Endothelial cell of umbilical vein (primary cell): ENCODE measurements around the gene SNX9. TPM values are rescaled to one million over a fixed set of nuclear protein-coding genes. Genes with fewer than 3 reads are reported as not detected.

ENCODE experiments used
- BruUV-seq: library from RNA; stranded (reverse); fragments of 400-500 nt; replicated peaks from 2 replicates; lab custom pipeline; 2021; lab: Mats Ljungman, UMichigan
- CTCF ChIA-PET: fragments of 300-600, 350-600 bp; sonication (Branson Sonifier 250); formaldehyde crosslinking; loops from one replicate; lab custom pipeline; 2021; ENCODE audit warnings: antibody characterized with exemption, inconsistent platforms; lab: Charles Lee
- POLR2A ChIA-PET: fragments of 300-600, 350-600 bp; sonication (Branson Sonifier 250); formaldehyde crosslinking; loops from one replicate; lab custom pipeline; 2021; ENCODE audit warnings: antibody characterized with exemption, inconsistent platforms; lab: Charles Lee
- DNase-seq: peaks from one replicate; pipeline ENCODE4 v3.0.0-alpha.2; 2011; ENCODE audit warnings: low read depth, low spot score
- FAIRE-seq: peaks from 2 replicates; lab custom pipeline; 2011; peaks lifted over from hg19 to GRCh38; lab: Jason Lieb, UNC
- H2AFZ ChIP-seq: 2 replicates; pipeline ENCODE4 v1.6.0; 2012; ENCODE audit warnings: low read depth, low read length, control low read depth, inconsistent platforms
- H3K27ac ChIP-seq: 2 replicates; pipeline ENCODE4 v1.5.1; 2011; ENCODE audit warnings: low read depth, mild to moderate bottlenecking, control low read depth, low read length, moderate library complexity; ENCODE audit not compliant: insufficient read depth
- H3K27me3 ChIP-seq, 2 experiments: 2 replicates each; pipeline versions ENCODE4 v1.6.0 to v1.6.1; 2011; ENCODE audit warnings: low read length in 2 of 2, mixed read lengths in 1 of 2; ENCODE audit not compliant: control insufficient read depth in 2 of 2, insufficient read depth in 2 of 2
- H3K36me3 ChIP-seq, 2 experiments: 2 replicates in 1 of 2; 3 replicates in 1 of 2; pipeline ENCODE4 v1.5.1; 2011; ENCODE audit warnings: low read length in 2 of 2, mild to moderate bottlenecking in 1 of 2, moderate library complexity in 1 of 2; ENCODE audit not compliant: control insufficient read depth in 2 of 2, insufficient read depth in 2 of 2; ENCODE audit errors: extremely low read depth in 1 of 2
- H3K4me1 ChIP-seq: 3 replicates; pipeline ENCODE4 v1.5.1; 2011; ENCODE audit warnings: mild to moderate bottlenecking, low read length; ENCODE audit not compliant: control insufficient read depth, insufficient read depth; ENCODE audit errors: extremely low read depth
- H3K4me2 ChIP-seq: 2 replicates; pipeline ENCODE4 v1.6.1; 2011; ENCODE audit warnings: low read length, control low read depth, mixed read lengths; ENCODE audit not compliant: insufficient read depth
- H3K4me3 ChIP-seq, 3 experiments: fragments of 200-600 bp in 1 of 3; sonication (generic), shearing (Covaris generic) in 1 of 3; replicated peaks in 1 of 3; 2 replicates each; pipeline ENCODE4 v1.5.1; 2011 to 2016; ENCODE audit warnings: control low read depth in 3 of 3, low read length in 3 of 3, mild to moderate bottlenecking in 2 of 3, inconsistent platforms in 1 of 3, low read depth in 1 of 3, moderate library complexity in 1 of 3; ENCODE audit not compliant: insufficient read depth in 1 of 3
- H3K79me2 ChIP-seq: 2 replicates; pipeline ENCODE4 v1.6.0; 2012; ENCODE audit warnings: low read length, inconsistent platforms; ENCODE audit not compliant: control insufficient read depth, insufficient read depth
- H3K9ac ChIP-seq: replicated peaks from 2 replicates; pipeline ENCODE3; 2011; ENCODE audit warnings: low read length, control low read depth; ENCODE audit not compliant: insufficient read depth; ENCODE audit errors: extremely low read depth
- H3K9me1 ChIP-seq: replicated peaks from 3 replicates; pipeline ENCODE4 v1.6.0; 2011; ENCODE audit warnings: mild to moderate bottlenecking, low read length; ENCODE audit not compliant: control insufficient read depth, insufficient read depth; ENCODE audit errors: extremely low read depth
- H3K9me3 ChIP-seq: replicated peaks from 2 replicates; pipeline ENCODE4 v1.5.1; 2012; ENCODE audit warnings: low read length, inconsistent platforms; ENCODE audit not compliant: control insufficient read depth, insufficient read depth
- H4K20me1 ChIP-seq: replicated peaks from 2 replicates; pipeline ENCODE3; 2011; ENCODE audit warnings: mild to moderate bottlenecking, low read length; ENCODE audit not compliant: control insufficient read depth, insufficient read depth; ENCODE audit errors: extremely low read depth
- CTCF ChIP-seq, 2 donors: IDR thresholded peaks; 1 replicate in 1 of 2; 2 replicates in 1 of 2; pipeline ENCODE4 v1.5.1; 2011; ENCODE audit warnings: low read length in 2 of 2, mild to moderate bottlenecking in 2 of 2, moderate library complexity in 2 of 2, control low read depth in 1 of 2, inconsistent platforms in 1 of 2, low read depth in 1 of 2; ENCODE audit not compliant: insufficient read depth in 1 of 2; ENCODE audit errors: extremely low read depth in 1 of 2
- EZH2 ChIP-seq: IDR thresholded peaks from 2 replicates; pipeline ENCODE4 v1.6.1; 2012; ENCODE audit warnings: borderline replicate concordance, low read depth, mild to moderate bottlenecking, moderate library complexity, low read length, inconsistent platforms; ENCODE audit not compliant: severe bottlenecking
- FOS ChIP-seq: IDR thresholded peaks from 2 replicates; pipeline ENCODE4 v1.6.1; 2011; ENCODE audit warnings: mild to moderate bottlenecking, low read length, moderate library complexity, borderline replicate concordance; ENCODE audit not compliant: insufficient read depth
- GATA2 ChIP-seq: IDR thresholded peaks from 2 replicates; pipeline ENCODE4 v1.7.0; 2011; ENCODE audit warnings: low read depth, mild to moderate bottlenecking, moderate library complexity, mixed read lengths, low read length; ENCODE audit not compliant: insufficient read length, insufficient read depth
- JUN ChIP-seq: IDR thresholded peaks from 2 replicates; pipeline ENCODE4 v1.6.1; 2011; ENCODE audit warnings: borderline replicate concordance, low read depth; ENCODE audit not compliant: insufficient read length, insufficient read depth
- MYC ChIP-seq: IDR thresholded peaks from one replicate; pipeline ENCODE4 v1.6.1; 2011; ENCODE audit warnings: mild to moderate bottlenecking, low read depth, low read length
- POLR2A ChIP-seq: IDR thresholded peaks from 2 replicates; pipeline ENCODE4 v1.6.1; 2012; ENCODE audit warnings: low read depth, mild to moderate bottlenecking, control low read depth, low read length
- POLR2AphosphoS5 ChIP-seq: IDR thresholded peaks from 2 replicates; pipeline ENCODE4 v1.6.1; 2012; ENCODE audit warnings: low read depth, mild to moderate bottlenecking, control low read depth, low read length, moderate library complexity; ENCODE audit not compliant: insufficient read depth
- dilution Hi-C: fragments of 300-500 bp; cut with MboI; formaldehyde crosslinking; loops from one replicate; pipeline ENCODE4 v1.15.0; 2019; ENCODE audit warnings: low sequenced_read_pairs; ENCODE audit not compliant: extremely low pct_ligation_motif_present
- intact Hi-C: fragments of 100-400 bp; cut with micrococcal nuclease; formaldehyde crosslinking; loops from one replicate; pipeline ENCODE4 v1.10.0; 2022
- polyA plus RNA-seq, 4 experiments: library from polyadenylated mRNA; depleted of rRNA in 3 of 4; stranded (reverse) in 3 of 4; unstranded in 1 of 4; fragments of >200 nt; gene quantifications; 2 replicates each; pipeline versions ENCODE4 v1.2.1 to v1.2.3, GENCODE V29; 2011 to 2012; ENCODE audit warnings: missing spikeins in 1 of 4
- total RNA-seq: library from RNA; stranded (reverse); gene quantifications from 2 replicates; pipeline ENCODE4 v1.2.3, GENCODE V29; 2021
- TF ChIP-seq, protein P1 (sequence below): IDR thresholded peaks from 2 replicates; pipeline ENCODE4 v1.6.1; 2011; ENCODE audit not compliant: insufficient read depth, insufficient read length

Gene SNX9
- total and polyA plus RNA-seq, 2 donors (not counting 3 experiments of a cell fraction or from before 2014, with no cell fraction given) = 27.5 to 54.5 TPM

GRCh38 chr6:157927011-157927410 lies 104.0 kb downstream of the SNX9 start:
- no TSS peak for BruUV-seq
- ChIA-PET POLR2A (interaction anchor here (0.5 to 0.6 kb wide), 2 partner anchors 656 to 1860 kb away, joined by 3 read pairs; no protein-coding TSS in a partner anchor), CTCF (interaction anchor here (0.6 to 0.8 kb wide), 2 partner anchors 56 to 211 kb away, joined by 3 read pairs; no protein-coding TSS in a partner anchor)
- Histone ChIP-seq H3K79me2 (no peaks in the 10 kb centered on the region), H3K36me3 (peaks cover 15 to 27% of the 10 kb centered on the region in 2 experiments), H3K27ac (no peak overlapping the region), H3K9me3 (no peaks in the 10 kb centered on the region), H3K4me3 (no peak overlapping the region), H2AFZ (no peak overlapping the region), H3K27me3 (no peaks in the 10 kb centered on the region), H3K9me1 (no peaks in the 10 kb centered on the region), H3K4me2 (no peak overlapping the region), H4K20me1 (no peaks in the 10 kb centered on the region), H3K9ac (no peak overlapping the region), H3K4me1 (peaks cover 5% of the 10 kb centered on the region)
- intact Hi-C loops = no loop called here
- dilution Hi-C loops = no loop called here
- TF ChIP-seq EZH2 (no peak), JUN (no peak), MYC (no peak), GATA2 (no peak), CTCF (IDR thresholded peaks at IDR 0.05; ENCODE audit: extremely low read depth in 1 of 2, insufficient read depth in 1 of 2, low read depth in 1 of 2, low read length in 2 of 2) (no peak), POLR2AphosphoS5 (no peak), POLR2A (no peak), FOS (no peak)
- TF ChIP-seq, protein P1, sequence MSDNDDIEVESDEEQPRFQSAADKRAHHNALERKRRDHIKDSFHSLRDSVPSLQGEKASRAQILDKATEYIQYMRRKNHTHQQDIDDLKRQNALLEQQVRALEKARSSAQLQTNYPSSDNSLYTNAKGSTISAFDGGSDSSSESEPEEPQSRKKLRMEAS = no peak
- FAIRE-seq (no peak), DNase-seq (no peak)
